Keratinocyte (primary cell): ENCODE data around the gene MS4A15. TPM values are rescaled to one million over a fixed set of nuclear protein-coding genes. Genes with fewer than 3 reads are reported as not detected.

Experiments
- DNase-seq: peaks from one replicate; pipeline ENCODE4 v3.0.0-alpha.2; 2011; ENCODE audit warnings: low read depth, missing footprints, low spot score
- FAIRE-seq: peaks from 2 replicates; lab custom pipeline; 2011; peaks lifted over from hg19 to GRCh38; lab: Jason Lieb, UNC
- H2AFZ ChIP-seq: 2 replicates; pipeline ENCODE4 v1.6.0; 2012; ENCODE audit warnings: low read length, control low read depth, inconsistent platforms; ENCODE audit not compliant: control insufficient read depth
- H3K27ac ChIP-seq: 2 replicates; pipeline ENCODE4 v1.5.1; 2011; ENCODE audit warnings: low read length; ENCODE audit not compliant: control insufficient read depth, insufficient read depth
- H3K27me3 ChIP-seq: 3 replicates; pipeline ENCODE4 v1.6.0; 2011; ENCODE audit warnings: low read length; ENCODE audit not compliant: control insufficient read depth, insufficient read depth; ENCODE audit errors: extremely low read depth
- H3K36me3 ChIP-seq, 2 experiments: 2 replicates in 1 of 2; 3 replicates in 1 of 2; pipeline ENCODE4 v1.5.1; 2011; ENCODE audit warnings: low read length in 2 of 2, mild to moderate bottlenecking in 1 of 2; ENCODE audit not compliant: control insufficient read depth in 2 of 2, insufficient read depth in 2 of 2; ENCODE audit errors: extremely low read depth in 1 of 2
- H3K4me1 ChIP-seq: 3 replicates; pipeline ENCODE4 v1.5.1; 2011; ENCODE audit warnings: low read length; ENCODE audit not compliant: control insufficient read depth, insufficient read depth; ENCODE audit errors: extremely low read depth
- H3K4me2 ChIP-seq: 3 replicates; pipeline ENCODE4 v1.6.0; 2011; ENCODE audit warnings: low read depth, low read length; ENCODE audit not compliant: control insufficient read depth, insufficient read depth; ENCODE audit errors: extremely low read depth
- H3K4me3 ChIP-seq, 3 experiments: fragments of 200-600 bp in 1 of 3; sonication (generic) in 1 of 3; 2 replicates in 2 of 3; 3 replicates in 1 of 3; pipeline ENCODE4 v1.5.1; 2011 to 2016; ENCODE audit warnings: low read length in 3 of 3, mild to moderate bottlenecking in 3 of 3, control low read depth in 2 of 3, inconsistent platforms in 1 of 3, low read depth in 1 of 3, mixed read lengths in 1 of 3, mixed run types in 1 of 3, moderate library complexity in 1 of 3; ENCODE audit not compliant: control insufficient read depth in 2 of 3, insufficient read depth in 2 of 3; ENCODE audit errors: extremely low read depth in 1 of 3
- H3K79me2 ChIP-seq: 2 replicates; pipeline ENCODE4 v1.6.0; 2012; ENCODE audit warnings: low read length; ENCODE audit not compliant: control insufficient read depth, insufficient read depth
- H3K9ac ChIP-seq: 3 replicates; pipeline ENCODE4 v1.6.0; 2011; ENCODE audit warnings: low read length; ENCODE audit not compliant: control insufficient read depth, insufficient read depth; ENCODE audit errors: extremely low read depth
- H3K9me1 ChIP-seq: 3 replicates; pipeline ENCODE4 v1.6.0; 2011; ENCODE audit warnings: low read length; ENCODE audit not compliant: control insufficient read depth, insufficient read depth; ENCODE audit errors: extremely low read depth
- H3K9me3 ChIP-seq: 2 replicates; pipeline ENCODE4 v1.5.1; 2012; ENCODE audit warnings: low read depth, low read length; ENCODE audit not compliant: control insufficient read depth
- H4K20me1 ChIP-seq: 3 replicates; pipeline ENCODE4 v1.6.0; 2011; ENCODE audit warnings: low read length; ENCODE audit not compliant: control insufficient read depth, insufficient read depth; ENCODE audit errors: extremely low read depth
- CTCF ChIP-seq, 3 experiments: IDR thresholded peaks in 1 of 3; conservative IDR thresholded peaks in 1 of 3; optimal IDR thresholded peaks in 1 of 3; 2 replicates in 2 of 3; 3 replicates in 1 of 3; pipeline versions ENCODE3 to v1.5.1; 2011; ENCODE audit warnings: low read length in 3 of 3, mild to moderate bottlenecking in 3 of 3, moderate library complexity in 2 of 3, control low read depth in 1 of 3, inconsistent platforms in 1 of 3; ENCODE audit not compliant: insufficient read depth in 2 of 3; ENCODE audit errors: extremely low read depth in 1 of 3
- EZH2 ChIP-seq: IDR thresholded peaks from one replicate; pipeline ENCODE4 v1.6.1; 2012; ENCODE audit warnings: inconsistent platforms, mild to moderate bottlenecking, low read length, moderate library complexity
- dilution Hi-C: fragments of 300-500 bp; cut with MboI; formaldehyde crosslinking; loops from one replicate; pipeline ENCODE4 v1.7.0; 2020; ENCODE audit warnings: low sequenced_read_pairs; ENCODE audit not compliant: extremely low pct_ligation_motif_present
- polyA plus RNA-seq, 5 experiments: library from polyadenylated mRNA; depleted of rRNA in 3 of 5; stranded (reverse) in 3 of 5; stranded (forward) in 1 of 5; unstranded in 1 of 5; fragments of >200 nt; gene quantifications; 1 replicate in 1 of 5; 2 replicates in 3 of 5; 3 replicates in 1 of 5; pipeline versions ENCODE4 v1.2.1 to v1.2.3, GENCODE V29; 2011 to 2012; ENCODE audit warnings: missing spikeins in 2 of 5, low read depth in 1 of 5, low replicate concordance in 1 of 5

MS4A15 gene
- polyA plus RNA-seq, 1 donor (not counting 4 experiments of a cell fraction or from before 2014, with no cell fraction given), result 0.03 TPM

DNA sequence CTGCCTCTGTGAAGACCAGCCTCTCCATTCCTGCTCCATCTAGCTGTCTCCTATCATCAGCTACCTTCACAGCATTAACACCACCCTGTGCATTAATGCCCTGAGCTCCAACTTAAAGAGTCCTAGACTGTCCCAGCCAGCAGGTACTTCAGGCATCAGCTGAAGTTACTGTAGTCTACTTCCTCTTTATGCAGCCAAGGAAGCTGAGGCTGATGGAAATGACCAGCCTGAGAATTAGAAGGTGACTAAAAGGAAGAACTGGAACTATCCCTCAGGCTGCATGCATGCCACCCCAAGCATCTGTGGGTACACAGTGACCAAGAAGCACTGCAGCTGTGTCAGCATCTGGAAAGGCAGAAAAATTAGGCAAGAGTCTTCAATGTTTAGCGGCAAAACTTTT is 56.7 kb downstream of the MS4A15 start:
- no peak for FAIRE-seq

DNA sequence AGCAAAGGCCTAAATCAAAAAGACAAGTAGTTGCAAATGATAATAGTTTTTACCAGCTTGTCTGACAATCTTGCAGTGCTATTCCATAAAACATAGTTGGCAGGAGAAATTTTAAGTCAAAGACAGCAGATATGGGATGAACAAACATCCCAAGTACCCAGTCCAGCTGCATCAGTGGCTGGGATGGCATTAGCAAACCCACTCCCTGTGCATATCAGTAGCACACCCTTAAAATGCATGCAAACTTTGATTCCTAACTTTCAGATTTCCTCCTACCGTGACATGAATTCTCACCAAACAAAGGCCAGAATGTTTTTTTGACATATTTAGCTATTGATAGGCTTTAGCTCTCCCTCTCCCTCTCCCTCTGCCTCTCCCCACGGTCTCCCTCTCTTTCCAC is 57.4 kb downstream of the MS4A15 start:
- H3K4me2 ChIP-seq, result no peak overlapping the region
- dilution Hi-C loops, result no loop called here
- TF ChIP-seq CTCF (optimal IDR thresholded peaks at IDR 0.05 in 1 of 3, IDR thresholded peaks at IDR 0.05 in 1 of 3, conservative IDR thresholded peaks at IDR 0.05 in 1 of 3; ENCODE audit: extremely low read depth in 1 of 3, insufficient read depth in 2 of 3, low read length in 3 of 3), result no peak
- no peak for TF ChIP-seq EZH2
- H2AFZ ChIP-seq, result no peak overlapping the region
- no peaks in the 10 kb centered on the region for H3K36me3 ChIP-seq
- H3K9me3 ChIP-seq, result no peaks in the 10 kb centered on the region
- no peak overlapping the region for H3K27ac ChIP-seq
- FAIRE-seq (no peak), DNase-seq (no peak)
- no peaks in the 10 kb centered on the region for H3K4me1 ChIP-seq
- no peaks in the 10 kb centered on the region for H4K20me1 ChIP-seq
- no peaks in the 10 kb centered on the region for H3K27me3 ChIP-seq
- H3K9ac ChIP-seq, result no peak overlapping the region
- no peak overlapping the region for H3K4me3 ChIP-seq
- H3K9me1 ChIP-seq, result no peaks in the 10 kb centered on the region
- no peaks in the 10 kb centered on the region for H3K79me2 ChIP-seq

More for the DNA sequence above, 56.7 kb downstream of the MS4A15 start:
- no peak overlapping the region for H3K4me3 ChIP-seq
- no peaks in the 10 kb centered on the region for H3K36me3 ChIP-seq
- no peak for TF ChIP-seq EZH2
- no peak for TF ChIP-seq CTCF (optimal IDR thresholded peaks at IDR 0.05 in 1 of 3, IDR thresholded peaks at IDR 0.05 in 1 of 3, conservative IDR thresholded peaks at IDR 0.05 in 1 of 3; ENCODE audit: extremely low read depth in 1 of 3, insufficient read depth in 2 of 3, low read length in 3 of 3)
- no peak overlapping the region for H3K4me2 ChIP-seq
- no peaks in the 10 kb centered on the region for H3K9me1 ChIP-seq
- no peaks in the 10 kb centered on the region for H3K4me1 ChIP-seq
- DNase-seq, result no peak
- no peak overlapping the region for H3K9ac ChIP-seq
- no peak overlapping the region for H2AFZ ChIP-seq
- H3K79me2 ChIP-seq, result no peaks in the 10 kb centered on the region
- H3K27ac ChIP-seq, result no peak overlapping the region
- H3K27me3 ChIP-seq, result no peaks in the 10 kb centered on the region
- H3K9me3 ChIP-seq, result no peaks in the 10 kb centered on the region
- dilution Hi-C loops, result no loop called here
- no peaks in the 10 kb centered on the region for H4K20me1 ChIP-seq
